Large intestine (tissue), 12 donors: ENCODE data around the gene RAC3. TPM values are rescaled to one million over a fixed set of nuclear protein-coding genes. Genes with fewer than 3 reads are reported as not detected.

Experiments used
- DNase-seq, 2 donors: peaks; one replicate each; pipeline versions ENCODE4 v3.0.0 to v3.0.0-alpha.2; 2013
- H3K27ac ChIP-seq: one replicate; pipeline ENCODE4 v1.5.1; 2013; ENCODE audit warnings: low read length
- H3K27me3 ChIP-seq: 2 replicates; pipeline ENCODE4 v1.6.1; 2013; ENCODE audit warnings: low read length; ENCODE audit not compliant: control insufficient read depth, insufficient read depth
- H3K36me3 ChIP-seq: 2 replicates; pipeline ENCODE4 v1.6.1; 2013; ENCODE audit warnings: low read length; ENCODE audit not compliant: control insufficient read depth, insufficient read depth
- H3K4me1 ChIP-seq: one replicate; pipeline ENCODE4 v1.6.1; 2013; ENCODE audit warnings: low read length; ENCODE audit not compliant: control insufficient read depth, insufficient read depth
- H3K4me3 ChIP-seq: one replicate; pipeline ENCODE4 v1.5.1; 2013; ENCODE audit warnings: low read length
- H3K9me3 ChIP-seq: one replicate; pipeline ENCODE4 v1.6.1; 2013; ENCODE audit warnings: mild to moderate bottlenecking, low read depth, low read length, moderate library complexity; ENCODE audit not compliant: control insufficient read depth
- WGBS: methylation state at CpG from one replicate; pipeline ENCODE4 v1.1.5; 2013; ENCODE audit warnings: low lambda C conversion rate; ENCODE audit not compliant: insufficient coverage; 5-methylcytosine and 5-hydroxymethylcytosine counted together
- long read RNA-seq, 11 donors: transcript quantifications; one replicate each; lab custom pipeline, GENCODE V29; 2026
- polyA plus RNA-seq: library from polyadenylated mRNA; unstranded; fragments of 120-200 nt; gene quantifications from one replicate; pipeline ENCODE4 v1.2.1, GENCODE V29; 2013

RAC3 gene
- 10.1 TPM for polyA plus RNA-seq
- long read RNA-seq, donor 1: 0 reads
- long read RNA-seq, donor 2, partial matches to known transcripts: 0 of 1 reads
- long read RNA-seq, donor 2, other reads (novel, unspliced or antisense): 0 of 1 reads
- long read RNA-seq, donor 3: 0 reads
- long read RNA-seq, donor 4: 0 reads
- long read RNA-seq, donor 5, partial matches to known transcripts: 0 of 5 reads
- long read RNA-seq, donor 5, other reads (novel, unspliced or antisense): 0 of 5 reads
- long read RNA-seq, donor 6, transcript RAC3-201 (6 exons, 1,090 nt): major isoform, 6 of 9 reads
- long read RNA-seq, donor 6, partial matches to known transcripts: 0 of 9 reads
- long read RNA-seq, donor 6, other reads (novel, unspliced or antisense): 0 of 9 reads
- long read RNA-seq, donor 7, transcript RAC3-201 (6 exons, 1,090 nt): major isoform, 5 of 6 reads
- long read RNA-seq, donor 7, partial matches to known transcripts: 0 of 6 reads
- long read RNA-seq, donor 7, other reads (novel, unspliced or antisense): 0 of 6 reads
- long read RNA-seq, donor 8, partial matches to known transcripts: 0 of 5 reads
- long read RNA-seq, donor 8, other reads (novel, unspliced or antisense): 0 of 5 reads
- long read RNA-seq, donor 9, partial matches to known transcripts: 0 of 5 reads
- long read RNA-seq, donor 9, other reads (novel, unspliced or antisense): 0 of 5 reads
- long read RNA-seq, donor 10, partial matches to known transcripts: 0 of 1 reads
- long read RNA-seq, donor 10, other reads (novel, unspliced or antisense): 0 of 1 reads
- long read RNA-seq, donor 11, partial matches to known transcripts: 0 of 4 reads
- long read RNA-seq, donor 11, other reads (novel, unspliced or antisense): 0 of 4 reads

DNA sequence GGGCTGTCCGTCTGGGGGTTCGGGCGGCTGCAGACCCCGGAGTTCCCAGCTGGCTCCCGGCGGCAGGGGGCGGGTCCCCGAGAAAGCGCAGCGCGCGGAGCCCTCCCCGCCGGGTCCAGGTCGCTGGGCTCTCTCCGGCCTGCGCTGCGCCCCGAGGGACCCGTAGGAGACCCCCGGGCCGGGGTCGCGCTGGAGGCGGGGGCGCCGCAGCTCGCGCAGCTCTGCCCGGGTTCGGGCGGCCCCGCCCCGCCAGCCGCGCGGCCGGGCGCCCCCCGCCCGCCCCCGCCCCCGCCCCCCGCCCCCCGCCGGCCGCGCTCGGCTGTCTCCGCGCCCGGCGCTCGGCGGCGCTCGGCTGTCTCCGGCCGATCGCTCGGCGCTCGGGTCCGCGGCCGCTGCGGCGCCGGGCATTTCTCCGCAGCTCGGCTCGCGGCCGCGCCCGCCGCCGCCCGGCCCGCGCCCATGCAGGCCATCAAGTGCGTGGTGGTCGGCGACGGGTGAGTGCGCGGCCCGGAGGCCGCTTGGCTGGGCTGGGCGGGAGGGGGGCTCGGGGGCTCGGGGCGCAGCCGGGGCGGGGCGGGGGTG lies at the start of gene RAC3:
Gene RAC3, plus strand, starts transcription at position 376 of the 582 bp plus-strand sequence. Its CDS starts 84 bp downstream, at position 460.
- WGBS: no CpG with 5 or more reads among the region's 96 CpGs

DNA sequence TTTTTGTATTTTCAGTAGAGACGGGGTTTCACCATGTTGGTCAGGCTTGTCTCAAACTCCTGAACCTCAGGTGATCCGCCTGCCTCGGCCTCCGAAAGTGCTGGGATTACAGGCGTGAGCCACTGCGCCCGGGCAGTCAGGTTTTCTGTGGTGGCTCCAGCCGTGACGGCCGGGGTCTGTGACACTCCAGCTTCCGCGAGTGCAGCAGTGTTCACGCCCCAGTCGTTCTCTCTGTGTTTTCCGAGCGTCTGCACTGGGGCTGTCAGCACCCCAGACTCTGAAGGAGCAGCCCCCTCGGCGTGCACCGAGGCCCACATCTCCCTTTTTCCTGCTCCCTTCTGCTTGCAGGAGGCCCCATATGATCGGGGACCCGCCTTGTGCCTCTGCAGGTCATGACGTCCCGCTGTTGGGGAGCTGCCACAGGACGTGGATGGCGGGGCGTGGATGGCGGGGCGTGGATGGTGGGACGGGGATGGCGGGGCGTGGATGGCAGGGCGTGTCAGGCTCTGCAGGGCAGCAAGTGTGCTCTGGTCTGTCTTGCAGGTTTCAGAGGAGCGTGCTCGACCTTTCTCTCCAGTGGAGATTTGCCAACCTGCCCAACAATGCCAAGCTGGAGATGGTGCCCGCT lies 48.4 kb upstream of the RAC3 start:
- Histone ChIP-seq H3K4me1 (peaks cover 13% of the 10 kb centered on the region), H3K27ac (no peak overlapping the region), H3K9me3 (peaks cover 2% of the 10 kb centered on the region), H3K36me3 (peaks cover 46% of the 10 kb centered on the region), H3K27me3 (no peaks in the 10 kb centered on the region), H3K4me3 (no peak overlapping the region)
- DNase-seq: no peak
- no CpG with 5 or more reads among the region's 35 CpGs for WGBS

More for the DNA sequence above, at the start of gene RAC3:
- Histone ChIP-seq H3K27me3 (peaks cover 6% of the 10 kb centered on the region), H3K36me3 (peaks cover 25% of the 10 kb centered on the region), H3K9me3 (peaks cover 3% of the 10 kb centered on the region), H3K4me3 (peak within 1 kb of the TSS; percentile 49), H3K27ac (peak within 1 kb of the TSS; percentile 17), H3K4me1 (peaks cover 17% of the 10 kb centered on the region)
- DNase-seq: no peak

DNA sequence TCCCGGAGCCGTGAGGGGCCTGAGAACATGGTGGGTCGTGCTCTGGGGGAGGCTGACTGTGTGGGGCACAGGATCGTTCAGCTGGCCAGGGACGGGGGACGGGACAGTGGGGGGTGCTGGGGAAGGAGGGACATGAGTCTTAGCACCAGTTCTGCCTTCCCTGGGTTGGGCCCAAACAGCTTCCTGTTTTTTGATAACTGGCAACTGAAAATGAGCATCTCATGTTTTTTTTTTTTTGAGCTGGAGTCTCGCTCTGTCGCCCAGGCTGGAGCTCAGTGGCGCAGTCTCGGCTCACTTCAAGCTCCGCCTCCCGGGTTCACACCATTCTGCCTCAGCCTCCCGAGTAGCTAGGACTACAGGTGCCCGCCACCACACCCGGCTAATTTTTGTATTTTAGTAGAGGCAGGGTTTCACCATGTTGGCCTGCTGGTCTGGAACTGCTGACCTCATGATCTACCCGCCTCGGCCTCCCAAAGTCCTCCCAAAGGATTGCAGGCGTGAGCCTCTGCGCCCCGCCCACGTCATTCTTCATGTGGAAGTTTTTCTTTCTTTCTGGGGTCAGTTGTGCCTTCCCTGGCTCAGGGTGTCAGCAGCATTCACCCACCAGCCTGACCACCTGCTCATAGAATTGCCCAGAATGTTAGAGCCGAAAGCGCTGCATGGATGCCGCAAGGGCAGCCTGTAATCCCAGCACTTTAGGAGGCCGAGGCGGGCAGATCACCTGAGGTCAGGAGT lies 47.7 kb upstream of the RAC3 start:
- Histone ChIP-seq H3K4me1 (peaks cover 8% of the 10 kb centered on the region), H3K9me3 (no peaks in the 10 kb centered on the region), H3K4me3 (no peak overlapping the region), H3K27me3 (no peaks in the 10 kb centered on the region), H3K36me3 (peaks cover 46% of the 10 kb centered on the region), H3K27ac (no peak overlapping the region)
- no peak for DNase-seq
- WGBS: no CpG with 5 or more reads among the region's 26 CpGs

DNA sequence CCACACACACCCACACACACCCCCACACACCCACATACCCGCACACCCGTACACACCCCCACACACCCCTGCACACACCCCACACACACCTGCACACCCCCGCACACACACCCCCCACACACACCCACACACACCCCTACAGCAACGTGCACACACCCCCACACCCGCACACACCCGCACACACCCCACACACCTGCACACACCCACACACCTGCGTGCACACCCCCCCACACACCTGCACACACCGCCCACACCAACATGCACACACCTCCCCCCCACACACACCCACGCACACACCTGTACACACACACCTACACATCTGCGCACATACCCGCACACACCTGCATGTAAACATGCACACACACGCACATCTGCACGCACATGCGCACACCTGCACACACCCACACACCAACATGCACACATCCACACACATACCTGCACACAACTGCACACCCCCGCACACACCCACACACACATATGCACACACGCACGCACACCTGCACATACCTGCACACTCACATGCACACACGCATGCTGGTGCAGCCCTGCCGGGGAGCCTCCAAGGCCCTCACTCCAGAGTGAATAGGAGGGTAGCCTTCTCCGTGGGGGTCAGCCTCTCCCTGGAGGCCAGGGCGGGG lies 46.6 kb upstream of the RAC3 start:
- DNase-seq: no peak
- WGBS: no CpG with 5 or more reads among the region's 21 CpGs
- no peaks in the 10 kb centered on the region for H3K4me1 ChIP-seq
- peaks cover 48% of the 10 kb centered on the region for H3K36me3 ChIP-seq
- no peaks in the 10 kb centered on the region for H3K9me3 ChIP-seq
- no peaks in the 10 kb centered on the region for H3K27me3 ChIP-seq
- no peak overlapping the region for H3K4me3 ChIP-seq
- no peak overlapping the region for H3K27ac ChIP-seq

- Histone ChIP-seq H3K9me3 (peaks cover 7% of the 10 kb centered on the region), H3K27ac (no peak overlapping the region), H3K36me3 (peaks cover 41% of the 10 kb centered on the region), H3K4me1 (peaks cover 5% of the 10 kb centered on the region), H3K27me3 (no peaks in the 10 kb centered on the region), H3K4me3 (no peak overlapping the region)
- no CpG with 5 or more reads among the region's 26 CpGs for WGBS
- no peak for DNase-seq
Observed at GRCh38 chr17:81986606-81987005, 44.9 kb upstream of the RAC3 start.

DNA sequence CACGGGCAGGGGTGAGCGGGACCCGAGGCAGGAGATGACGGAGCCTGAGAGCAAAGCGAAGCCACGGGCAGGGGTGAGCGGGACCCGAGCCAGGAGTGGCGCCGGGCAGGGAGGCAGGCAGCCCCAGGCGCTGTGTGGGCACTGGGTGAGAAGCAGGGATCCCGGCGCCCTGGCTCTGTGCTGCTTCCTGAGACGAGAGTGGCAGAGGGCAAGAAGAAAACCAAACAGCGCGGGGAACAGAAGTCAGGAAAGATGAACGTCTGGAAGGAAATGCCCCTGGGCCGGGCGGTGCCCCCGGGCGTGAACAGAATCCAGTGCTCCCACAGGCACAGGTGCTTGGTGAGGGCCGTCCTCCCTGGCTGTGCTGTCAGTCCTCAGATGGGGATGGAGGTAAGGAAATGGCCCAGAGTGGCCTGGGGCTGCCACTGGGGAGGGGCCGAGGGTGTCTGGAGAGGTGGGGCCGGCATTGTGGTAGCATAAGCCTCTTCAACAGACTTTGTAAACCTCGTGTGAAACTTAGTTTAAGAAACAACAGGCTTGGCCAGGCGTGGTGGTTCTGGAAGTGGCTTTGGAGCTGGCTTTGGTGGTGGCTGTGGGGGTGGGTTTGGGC lies 44.2 kb upstream of the RAC3 start:
- WGBS: no CpG with 5 or more reads among the region's 26 CpGs
- Histone ChIP-seq H3K4me3 (no peak overlapping the region), H3K27ac (no peak overlapping the region), H3K36me3 (peaks cover 40% of the 10 kb centered on the region), H3K4me1 (peaks cover 12% of the 10 kb centered on the region), H3K27me3 (no peaks in the 10 kb centered on the region), H3K9me3 (peaks cover 7% of the 10 kb centered on the region)
- DNase-seq: no peak

GRCh38 chr17:81990836-81991683 lies 40.4 kb upstream of the RAC3 start:
- peaks cover 18% of the 10 kb centered on the region for H3K4me1 ChIP-seq

GRCh38 chr17:81991684-81992305 lies 39.7 kb upstream of the RAC3 start:
- H3K27ac ChIP-seq: peak overlapping the region; percentile 60
- DNase-seq: peak; percentile 70 to 84
- peaks cover 7% of the 10 kb centered on the region for H3K9me3 ChIP-seq
- peaks cover 18% of the 10 kb centered on the region for H3K4me1 ChIP-seq
- no peaks in the 10 kb centered on the region for H3K27me3 ChIP-seq
- H3K36me3 ChIP-seq: peaks cover 23% of the 10 kb centered on the region
- WGBS: no CpG with 5 or more reads among the region's 31 CpGs
- H3K4me3 ChIP-seq: no peak overlapping the region

More at GRCh38 chr17:81990836-81991683, 40.4 kb upstream of the RAC3 start:
- Histone ChIP-seq H3K27ac (peak overlapping the region; percentile 60), H3K36me3 (peaks cover 26% of the 10 kb centered on the region), H3K9me3 (peaks cover 7% of the 10 kb centered on the region), H3K4me3 (no peak overlapping the region), H3K27me3 (no peaks in the 10 kb centered on the region)
- DNase-seq: no peak
- 93% methylated on average over 3 of the region's 25 CpGs for WGBS
